ENCODE data around the gene CAPNS2.

The CAPNS2 gene

DNA sequence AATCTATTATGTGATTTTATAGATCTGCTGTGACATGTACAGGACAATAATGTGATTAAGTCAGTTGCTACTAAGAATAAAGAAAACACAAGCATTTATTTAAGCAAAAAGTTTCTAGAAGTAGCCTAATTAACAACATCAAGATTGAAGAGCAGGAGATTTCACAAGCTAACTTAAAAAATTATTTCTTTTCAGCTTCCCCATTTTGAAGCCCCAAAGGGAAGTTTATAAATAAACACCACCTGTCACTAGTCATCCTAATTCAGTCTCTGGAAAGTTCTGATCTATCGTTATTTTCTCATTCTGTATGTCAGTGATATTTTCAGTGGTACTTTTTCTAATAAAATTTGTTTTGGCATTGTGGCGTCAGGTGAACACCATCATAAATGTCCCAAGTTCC lies 8.3 kb downstream of the CAPNS2 start:
- H3F3A ChIP-seq (ENCODE audit: insufficient read depth, low read length): no peaks in the 10 kb centered on the region
- H4K20me1 ChIP-seq (ENCODE audit: insufficient read depth, low read length): no peaks in the 10 kb centered on the region
- H3K9ac ChIP-seq (ENCODE audit: low read length): no peak overlapping the region
- no peak overlapping the region for H3K4me3 ChIP-seq (ENCODE audit: low read depth, low read length, poor library complexity, severe bottlenecking)
- H3K27ac ChIP-seq (ENCODE audit: low read depth, low read length, poor library complexity, severe bottlenecking): no peak overlapping the region
- H3K27me3 ChIP-seq (ENCODE audit: insufficient read depth, low read length): no peaks in the 10 kb centered on the region
- H3K4me2 ChIP-seq (ENCODE audit: low read length): no peak overlapping the region
- no peaks in the 10 kb centered on the region for H3K9me3 ChIP-seq (ENCODE audit: low read length)
- no peak overlapping the region for H2AFZ ChIP-seq (ENCODE audit: low read length)
- no peak for TF ChIP-seq EZH2 (IDR thresholded peaks at IDR 0.05; ENCODE audit: borderline replicate concordance, low read length)
- TF ChIP-seq, protein P1, sequence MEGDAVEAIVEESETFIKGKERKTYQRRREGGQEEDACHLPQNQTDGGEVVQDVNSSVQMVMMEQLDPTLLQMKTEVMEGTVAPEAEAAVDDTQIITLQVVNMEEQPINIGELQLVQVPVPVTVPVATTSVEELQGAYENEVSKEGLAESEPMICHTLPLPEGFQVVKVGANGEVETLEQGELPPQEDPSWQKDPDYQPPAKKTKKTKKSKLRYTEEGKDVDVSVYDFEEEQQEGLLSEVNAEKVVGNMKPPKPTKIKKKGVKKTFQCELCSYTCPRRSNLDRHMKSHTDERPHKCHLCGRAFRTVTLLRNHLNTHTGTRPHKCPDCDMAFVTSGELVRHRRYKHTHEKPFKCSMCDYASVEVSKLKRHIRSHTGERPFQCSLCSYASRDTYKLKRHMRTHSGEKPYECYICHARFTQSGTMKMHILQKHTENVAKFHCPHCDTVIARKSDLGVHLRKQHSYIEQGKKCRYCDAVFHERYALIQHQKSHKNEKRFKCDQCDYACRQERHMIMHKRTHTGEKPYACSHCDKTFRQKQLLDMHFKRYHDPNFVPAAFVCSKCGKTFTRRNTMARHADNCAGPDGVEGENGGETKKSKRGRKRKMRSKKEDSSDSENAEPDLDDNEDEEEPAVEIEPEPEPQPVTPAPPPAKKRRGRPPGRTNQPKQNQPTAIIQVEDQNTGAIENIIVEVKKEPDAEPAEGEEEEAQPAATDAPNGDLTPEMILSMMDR (IDR thresholded peaks at IDR 0.05; ENCODE audit: low read length): no peak
- no peaks in the 10 kb centered on the region for H3K36me3 ChIP-seq (ENCODE audit: insufficient read depth, low read length)
- no peaks in the 10 kb centered on the region for H3K4me1 ChIP-seq (ENCODE audit: insufficient read depth, low read length, severe bottlenecking)
- no peaks in the 10 kb centered on the region for H3K9me2 ChIP-seq (ENCODE audit: low read depth, low read length)
- no peaks in the 10 kb centered on the region for H3K79me2 ChIP-seq (ENCODE audit: insufficient read depth, low read length)

DNA sequence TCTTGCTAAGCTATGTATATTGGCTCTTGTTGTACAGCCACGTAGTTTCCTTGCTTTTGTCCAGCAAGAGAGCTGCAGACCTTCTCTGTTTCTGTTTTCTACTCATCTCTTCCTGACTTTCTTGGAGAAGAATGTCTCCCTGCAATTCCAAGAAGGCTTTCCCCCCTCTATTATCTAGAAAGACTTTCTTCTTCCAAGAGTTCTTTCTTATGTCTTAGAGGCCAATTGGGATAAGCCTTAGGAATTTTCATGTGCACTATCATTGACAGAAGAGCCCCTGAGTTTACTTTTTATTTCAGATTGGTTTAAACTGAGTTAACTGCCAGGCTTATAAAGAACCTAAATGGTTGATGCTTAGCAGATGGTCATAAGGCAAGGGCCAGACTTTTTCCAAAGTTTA lies 9.0 kb downstream of the CAPNS2 start:
- Histone ChIP-seq H3K4me3 (ENCODE audit: low read depth, low read length, poor library complexity, severe bottlenecking) (no peak overlapping the region), H2AFZ (ENCODE audit: low read length) (no peak overlapping the region), H4K20me1 (ENCODE audit: insufficient read depth, low read length) (no peaks in the 10 kb centered on the region), H3K9me3 (ENCODE audit: low read length) (no peaks in the 10 kb centered on the region), H3K4me1 (ENCODE audit: insufficient read depth, low read length, severe bottlenecking) (no peaks in the 10 kb centered on the region), H3K27ac (ENCODE audit: low read depth, low read length, poor library complexity, severe bottlenecking) (no peak overlapping the region), H3K9ac (ENCODE audit: low read length) (no peak overlapping the region), H3K36me3 (ENCODE audit: insufficient read depth, low read length) (no peaks in the 10 kb centered on the region), H3F3A (ENCODE audit: insufficient read depth, low read length) (no peaks in the 10 kb centered on the region), H3K4me2 (ENCODE audit: low read length) (no peak overlapping the region), H3K9me2 (ENCODE audit: low read depth, low read length) (no peaks in the 10 kb centered on the region), H3K79me2 (ENCODE audit: insufficient read depth, low read length) (no peaks in the 10 kb centered on the region), H3K27me3 (ENCODE audit: insufficient read depth, low read length) (no peaks in the 10 kb centered on the region)
- no peak for TF ChIP-seq EZH2 (IDR thresholded peaks at IDR 0.05; ENCODE audit: borderline replicate concordance, low read length)

DNA sequence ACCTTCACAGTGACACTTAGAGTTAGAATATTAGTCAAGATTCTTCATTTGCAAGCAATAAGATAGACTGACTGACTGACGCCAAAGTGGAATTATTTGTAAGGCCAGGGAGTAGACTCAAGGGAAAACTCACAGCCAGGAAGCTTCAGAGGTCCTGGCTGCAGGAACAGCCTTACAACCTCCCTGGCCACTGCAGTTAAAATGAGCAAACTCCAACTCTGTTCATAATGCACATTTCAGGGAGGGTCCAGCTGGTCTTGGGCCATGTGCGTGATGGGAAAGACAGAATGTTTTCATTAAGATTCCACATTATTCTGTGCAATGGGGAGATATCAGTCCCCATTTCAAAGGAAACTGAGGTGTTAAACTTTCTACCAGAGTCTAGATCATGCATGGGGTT lies 9.9 kb downstream of the CAPNS2 start:
- no peak overlapping the region for H3K4me2 ChIP-seq (ENCODE audit: low read length)
- no peaks in the 10 kb centered on the region for H3K79me2 ChIP-seq (ENCODE audit: insufficient read depth, low read length)
- H3K9ac ChIP-seq (ENCODE audit: low read length): no peak overlapping the region
- H2AFZ ChIP-seq (ENCODE audit: low read length): no peak overlapping the region
- no peaks in the 10 kb centered on the region for H4K20me1 ChIP-seq (ENCODE audit: insufficient read depth, low read length)
- H3K36me3 ChIP-seq (ENCODE audit: insufficient read depth, low read length): no peaks in the 10 kb centered on the region
- H3K9me2 ChIP-seq (ENCODE audit: low read depth, low read length): no peaks in the 10 kb centered on the region
- no peaks in the 10 kb centered on the region for H3K27me3 ChIP-seq (ENCODE audit: insufficient read depth, low read length)
- no peaks in the 10 kb centered on the region for H3K9me3 ChIP-seq (ENCODE audit: low read length)
- H3K4me1 ChIP-seq (ENCODE audit: insufficient read depth, low read length, severe bottlenecking): no peaks in the 10 kb centered on the region
- no peak overlapping the region for H3K27ac ChIP-seq (ENCODE audit: low read depth, low read length, poor library complexity, severe bottlenecking)
- no peak for TF ChIP-seq EZH2 (IDR thresholded peaks at IDR 0.05; ENCODE audit: borderline replicate concordance, low read length)
- TF ChIP-seq, protein P1 (IDR thresholded peaks at IDR 0.05; ENCODE audit: low read length): no peak
- no peaks in the 10 kb centered on the region for H3F3A ChIP-seq (ENCODE audit: insufficient read depth, low read length)
- H3K4me3 ChIP-seq (ENCODE audit: low read depth, low read length, poor library complexity, severe bottlenecking): no peak overlapping the region

DNA sequence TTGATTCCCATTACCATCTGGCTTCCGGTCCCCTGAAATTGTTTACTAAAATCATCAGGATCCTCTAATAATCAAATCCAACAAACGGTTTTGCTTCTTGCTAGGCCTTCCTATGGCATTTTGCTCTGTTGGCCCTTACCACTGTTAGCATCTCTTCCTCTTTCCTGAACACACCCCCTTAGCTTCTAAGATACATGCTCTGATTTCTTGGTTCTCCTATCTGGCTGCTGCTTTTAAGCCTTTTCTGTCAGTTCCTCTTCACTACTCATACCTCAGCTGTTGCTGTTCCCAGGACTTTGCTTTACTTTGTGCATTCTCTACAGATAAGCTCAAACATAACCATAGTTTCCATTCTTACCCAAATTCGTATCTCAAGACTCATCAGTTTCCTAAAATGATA lies 11.4 kb downstream of the CAPNS2 start:
- Histone ChIP-seq H3K9me3 (ENCODE audit: low read length) (no peaks in the 10 kb centered on the region), H3K4me3 (ENCODE audit: low read depth, low read length, poor library complexity, severe bottlenecking) (no peak overlapping the region), H3K79me2 (ENCODE audit: insufficient read depth, low read length) (no peaks in the 10 kb centered on the region), H3K27ac (ENCODE audit: low read depth, low read length, poor library complexity, severe bottlenecking) (no peak overlapping the region), H3K9ac (ENCODE audit: low read length) (no peak overlapping the region), H3K36me3 (ENCODE audit: insufficient read depth, low read length) (no peaks in the 10 kb centered on the region), H3F3A (ENCODE audit: insufficient read depth, low read length) (no peaks in the 10 kb centered on the region), H3K4me1 (ENCODE audit: insufficient read depth, low read length, severe bottlenecking) (no peaks in the 10 kb centered on the region), H4K20me1 (ENCODE audit: insufficient read depth, low read length) (no peaks in the 10 kb centered on the region), H3K9me2 (ENCODE audit: low read depth, low read length) (no peaks in the 10 kb centered on the region), H3K27me3 (ENCODE audit: insufficient read depth, low read length) (no peaks in the 10 kb centered on the region), H2AFZ (ENCODE audit: low read length) (no peak overlapping the region), H3K4me2 (ENCODE audit: low read length) (no peak overlapping the region)
- TF ChIP-seq, protein P1 (IDR thresholded peaks at IDR 0.05; ENCODE audit: low read length): no peak
- TF ChIP-seq EZH2 (IDR thresholded peaks at IDR 0.05; ENCODE audit: borderline replicate concordance, low read length): no peak
